ENCODE results near the gene TSPAN3.

TSPAN3 gene

DNA sequence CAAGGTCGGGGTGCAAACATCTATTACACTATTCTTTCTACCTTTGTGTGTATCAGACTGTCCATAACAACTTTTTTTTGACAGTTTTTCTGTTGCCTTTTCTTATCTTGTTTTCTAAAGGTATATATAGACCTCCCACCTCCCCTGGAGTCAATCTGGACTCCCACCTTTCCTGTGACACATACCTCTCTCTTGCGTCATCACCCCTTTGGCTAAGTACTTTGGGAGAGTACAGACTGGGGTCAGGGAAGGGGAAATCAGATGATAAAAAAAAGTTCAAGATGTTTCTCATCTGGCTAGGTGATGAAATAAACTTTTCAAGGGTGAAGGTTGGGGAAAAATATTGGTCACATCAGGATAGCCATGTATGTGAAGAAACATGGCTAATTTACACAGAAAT, 17.2 kb downstream of the TSPAN3 start:
- DNase-seq (ENCODE audit: low read depth): no peak

DNA sequence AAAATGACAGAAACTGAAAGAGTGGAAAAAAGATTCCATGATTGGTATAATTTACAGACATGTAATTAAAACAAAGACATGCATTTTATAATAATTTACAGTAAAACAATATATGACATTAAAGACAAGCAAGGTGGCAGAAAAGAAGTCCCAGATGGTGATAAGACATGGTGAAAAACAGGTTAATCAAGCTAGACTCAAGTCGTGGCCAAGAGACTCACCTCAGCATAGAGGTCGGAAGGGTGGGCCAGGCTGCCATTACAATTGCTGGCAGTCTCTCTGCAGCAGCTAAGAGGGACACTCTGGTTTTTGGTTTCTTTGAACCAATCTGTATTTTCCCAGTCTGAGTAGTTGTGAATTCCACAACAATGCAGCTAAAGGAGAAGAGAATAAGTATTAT, 18.4 kb downstream of the TSPAN3 start:
- DNase-seq (ENCODE audit: low read depth): no peak

DNA sequence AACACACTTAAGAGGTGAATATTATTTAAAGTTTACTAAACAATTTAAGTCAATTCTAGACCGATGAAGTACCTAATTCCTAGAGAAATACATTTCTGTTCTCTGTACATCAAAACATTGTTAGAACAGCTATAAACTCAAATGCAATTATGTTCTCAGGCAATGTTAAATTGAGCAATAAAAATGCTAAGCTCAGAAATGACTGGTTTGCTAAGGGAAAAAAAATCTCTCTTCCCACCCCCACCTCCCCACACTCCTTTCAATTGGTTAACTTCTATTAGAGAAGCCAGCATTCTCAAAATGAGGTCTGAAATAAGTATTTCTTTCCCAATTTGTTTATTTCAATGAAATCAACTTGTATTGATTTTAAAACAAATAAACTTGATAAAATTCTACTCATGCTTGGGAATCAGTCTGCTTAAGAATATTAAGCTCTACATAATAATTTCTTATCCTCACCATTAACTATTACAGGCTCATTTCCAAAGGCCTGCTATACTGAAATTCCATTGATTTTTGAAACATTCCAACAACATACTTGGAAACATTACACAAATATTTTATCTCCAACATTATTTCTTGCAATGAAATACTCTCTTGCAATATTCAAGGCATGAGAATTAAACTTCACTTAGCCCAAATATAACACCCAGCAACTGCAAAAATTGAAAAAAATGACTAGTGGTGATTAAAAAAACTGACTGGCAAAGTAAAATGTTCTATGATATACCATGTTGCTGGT, 22.6 kb downstream of the TSPAN3 start:
- no peak for DNase-seq (ENCODE audit: low read depth)

DNA sequence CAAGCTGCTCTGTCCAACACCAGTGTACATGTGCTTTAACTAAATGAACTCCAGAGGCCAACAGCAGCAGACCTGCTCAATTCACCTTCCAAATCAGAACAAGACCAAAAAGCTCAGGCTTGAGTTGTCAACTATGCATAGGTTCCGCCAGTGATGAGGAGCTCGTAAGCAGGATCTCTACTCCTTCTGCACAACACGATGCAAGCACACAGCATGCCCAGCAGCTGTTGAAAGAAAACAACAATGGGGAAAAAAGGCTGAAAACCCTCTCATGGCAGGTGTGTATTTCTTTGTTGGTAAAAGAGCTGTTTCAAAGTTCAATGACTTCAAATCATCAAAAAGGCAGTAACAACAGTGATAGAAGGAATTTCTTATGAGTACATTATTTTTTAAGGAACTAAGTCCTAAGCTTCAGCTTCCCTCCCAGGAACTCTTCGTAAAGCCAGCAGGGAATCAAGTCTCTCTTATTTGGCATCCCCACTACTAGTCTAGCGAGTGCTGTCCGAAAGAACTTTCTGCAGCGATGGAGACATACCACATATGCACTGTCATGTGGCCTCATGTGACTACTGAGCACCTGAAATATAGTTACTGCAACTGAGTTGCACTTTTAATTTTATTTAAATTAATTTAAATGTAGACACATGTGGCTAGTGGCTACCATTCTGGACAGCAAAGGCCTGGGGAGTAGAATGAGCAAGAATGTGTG, 24.1 kb downstream of the TSPAN3 start:
- DNase-seq (ENCODE audit: low read depth): no peak

DNA sequence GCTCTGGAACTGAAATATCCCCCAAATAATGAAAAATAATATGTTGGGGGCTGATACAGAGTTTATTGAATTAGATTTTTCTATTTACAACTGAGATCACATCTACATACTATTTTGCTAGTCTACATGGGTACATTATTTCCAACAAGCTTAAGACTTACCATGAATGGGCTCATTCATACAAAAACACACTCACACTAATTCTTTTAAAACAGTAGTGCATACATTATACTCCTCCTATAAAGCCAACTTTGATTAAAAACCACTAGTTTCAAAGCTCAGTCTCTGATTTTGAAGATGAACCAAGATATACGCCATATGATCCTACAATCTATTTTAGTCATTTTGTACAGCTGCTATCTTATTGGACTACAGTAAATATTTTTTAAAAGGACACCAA, 24.9 kb downstream of the TSPAN3 start:
- DNase-seq (ENCODE audit: low read depth): no peak

DNA sequence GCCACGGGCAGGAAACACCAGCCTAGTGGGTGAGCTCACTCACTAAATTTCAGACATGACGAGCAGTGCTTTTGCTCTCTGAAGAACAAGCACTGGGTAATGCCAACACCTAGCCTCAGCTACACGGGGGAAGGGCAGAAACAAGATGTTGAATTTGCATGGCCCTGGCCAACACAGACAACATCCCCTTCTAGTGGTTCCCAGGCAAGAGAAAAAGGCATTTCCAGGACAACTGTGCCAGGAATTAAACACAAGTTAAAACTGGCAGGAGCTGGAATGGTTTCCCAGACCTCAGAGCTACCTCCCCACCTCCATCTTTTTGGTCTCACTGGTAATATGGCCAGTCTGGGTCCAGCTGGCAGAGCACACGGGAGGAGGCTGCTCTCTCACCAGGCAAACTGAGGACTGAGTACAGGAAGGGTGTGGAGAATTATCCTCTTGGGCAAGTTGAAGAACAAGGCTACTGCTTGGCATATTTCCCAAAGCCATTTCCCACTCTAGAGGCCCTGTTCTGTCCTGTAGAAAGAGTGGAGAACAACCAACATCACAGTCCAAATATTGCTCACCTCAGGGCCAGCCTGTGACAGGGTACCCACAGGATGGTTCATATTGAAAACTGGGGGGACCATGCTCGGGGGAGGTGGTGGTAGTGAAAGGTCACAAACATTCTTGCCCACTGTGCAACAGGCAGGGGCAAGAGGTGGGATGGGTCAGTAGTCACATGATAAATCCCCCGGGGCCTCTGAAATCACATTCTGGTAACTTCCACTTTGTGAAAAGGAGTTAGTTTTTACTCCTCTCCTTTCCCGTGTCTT, 26.5 kb downstream of the TSPAN3 start:
- no peak for DNase-seq (ENCODE audit: low read depth)

DNA sequence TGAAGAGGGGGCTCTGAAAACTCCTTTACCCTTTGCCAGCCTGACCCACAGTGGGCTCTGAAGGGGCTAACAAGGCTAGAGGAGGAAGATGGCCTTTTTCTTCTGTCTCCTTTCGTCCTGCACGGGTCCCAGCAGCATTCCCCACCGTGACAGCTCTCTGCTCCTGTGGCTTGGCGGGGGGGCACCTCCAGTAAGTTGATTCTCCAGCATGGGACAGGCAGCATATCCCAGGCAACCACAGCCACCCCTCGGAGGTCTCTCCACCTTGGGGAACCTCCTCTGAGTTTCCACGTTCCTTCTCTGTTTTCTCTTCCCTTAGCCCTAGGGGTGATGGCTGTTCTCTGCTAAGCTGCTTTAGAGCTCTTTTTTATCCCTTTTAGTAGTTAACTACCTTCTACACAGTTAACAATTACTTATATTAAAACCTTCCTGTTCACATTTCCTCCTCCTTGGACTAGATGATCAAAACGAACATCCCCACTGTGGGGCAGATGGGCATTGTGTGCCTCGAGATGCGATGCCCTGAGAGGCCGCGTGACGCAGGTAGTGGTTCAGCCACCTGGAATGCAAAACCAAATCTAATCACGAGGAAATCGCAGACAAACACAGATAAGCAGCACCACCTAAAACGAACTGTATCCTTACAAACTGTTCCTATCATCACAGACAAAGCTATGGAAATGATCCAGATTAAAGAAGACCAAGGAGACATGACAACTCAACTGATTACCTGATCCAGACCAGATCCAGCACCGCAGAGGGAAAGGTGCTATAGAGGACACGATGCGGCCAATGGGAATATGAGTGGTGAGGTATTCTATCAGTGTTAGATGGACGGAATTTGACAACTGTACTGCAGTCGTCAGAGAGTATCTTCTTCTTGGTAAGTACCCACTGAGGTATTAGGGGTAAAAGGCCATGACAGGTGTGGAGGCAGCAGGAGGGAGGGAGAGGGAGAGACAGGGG, 27.7 kb downstream of the TSPAN3 start:
- no peak for DNase-seq (ENCODE audit: low read depth)

DNA sequence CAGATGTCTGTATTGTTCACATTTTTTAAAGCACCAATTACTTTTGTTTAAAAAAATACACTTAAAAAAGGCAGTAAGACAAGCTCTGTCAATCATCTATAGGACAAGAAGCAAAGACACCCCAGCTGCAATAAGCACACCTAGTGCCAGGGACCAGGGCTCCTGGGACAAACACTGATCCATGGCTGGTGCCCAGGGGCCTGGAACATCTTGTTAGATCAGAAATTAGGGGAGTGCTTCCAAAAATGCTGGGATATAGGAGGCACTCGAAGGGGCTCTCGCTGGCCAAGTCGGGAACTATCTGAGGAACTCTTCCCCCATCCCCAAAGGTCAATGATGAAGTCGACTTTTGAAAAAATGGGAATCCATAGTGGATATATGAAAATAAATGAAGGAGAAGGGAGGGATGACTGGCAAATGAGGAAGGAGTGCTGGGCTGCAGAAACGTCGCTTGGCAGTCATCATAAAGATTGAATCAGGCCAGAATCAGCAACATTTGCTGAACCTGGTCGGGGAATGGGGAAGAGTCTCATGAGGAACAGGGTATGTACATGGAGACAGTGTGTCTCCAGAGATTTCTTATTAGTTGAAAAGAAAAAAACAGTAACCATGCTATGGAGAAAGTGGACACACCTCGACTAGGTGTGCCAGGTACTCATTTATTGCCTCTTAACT, 28.5 kb downstream of the TSPAN3 start:
- DNase-seq (ENCODE audit: low read depth): no peak

DNA sequence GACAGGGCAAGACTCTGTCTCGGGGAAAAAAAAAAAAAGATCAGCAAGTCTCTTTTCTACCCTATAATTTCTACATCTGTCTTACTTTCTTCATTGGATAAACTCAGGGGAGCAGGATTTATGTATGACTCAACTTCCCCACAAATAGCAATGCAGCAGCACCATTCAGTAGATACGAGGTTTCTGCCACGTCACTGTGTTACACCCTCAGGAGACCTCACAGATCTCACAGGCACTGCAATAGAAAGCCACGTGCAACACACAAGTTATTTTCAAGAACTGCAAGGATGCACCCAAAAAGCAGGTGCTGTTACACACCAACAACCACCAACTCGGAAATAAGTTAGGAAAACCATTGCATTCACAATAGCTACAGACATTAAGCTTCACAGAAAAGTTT, 30.2 kb downstream of the TSPAN3 start:
- no peak for DNase-seq (ENCODE audit: low read depth)

DNA sequence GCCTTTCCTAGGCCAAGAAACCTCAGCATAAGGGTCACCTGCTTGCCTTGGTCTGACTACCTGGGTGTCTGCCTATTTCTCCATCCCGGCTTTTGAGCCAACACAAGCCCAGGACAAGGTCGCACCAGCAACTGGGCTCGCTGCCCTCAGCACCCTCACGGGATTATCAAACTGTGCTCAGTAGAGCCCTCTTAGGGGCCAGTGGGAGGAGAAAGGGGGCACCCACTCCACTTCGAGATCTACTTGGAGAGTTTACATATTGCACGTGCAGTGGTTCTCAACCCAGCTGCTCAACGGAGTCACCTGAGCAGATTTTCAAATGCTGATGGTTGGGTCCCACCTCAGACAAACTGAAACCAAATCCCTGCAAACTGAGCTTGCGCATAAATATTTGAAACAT, 31.1 kb downstream of the TSPAN3 start:
- no peak for DNase-seq (ENCODE audit: low read depth)

DNA sequence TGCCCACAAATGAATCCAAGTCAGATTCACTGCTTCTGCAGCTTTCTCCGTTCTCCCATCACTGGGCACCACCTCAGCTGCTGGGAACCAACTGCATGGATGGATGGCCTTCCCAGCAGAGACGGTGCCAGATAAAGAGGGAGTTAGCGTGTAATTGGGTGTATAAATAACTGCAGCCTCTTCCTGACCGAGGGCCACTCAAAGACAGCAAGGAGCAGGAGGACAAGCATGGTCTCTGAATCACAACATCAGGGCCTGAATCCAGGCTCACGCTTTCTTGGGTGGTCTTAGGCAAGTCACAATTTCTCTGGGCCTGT, 31.7 kb downstream of the TSPAN3 start:
- no peak for DNase-seq (ENCODE audit: low read depth)

DNA sequence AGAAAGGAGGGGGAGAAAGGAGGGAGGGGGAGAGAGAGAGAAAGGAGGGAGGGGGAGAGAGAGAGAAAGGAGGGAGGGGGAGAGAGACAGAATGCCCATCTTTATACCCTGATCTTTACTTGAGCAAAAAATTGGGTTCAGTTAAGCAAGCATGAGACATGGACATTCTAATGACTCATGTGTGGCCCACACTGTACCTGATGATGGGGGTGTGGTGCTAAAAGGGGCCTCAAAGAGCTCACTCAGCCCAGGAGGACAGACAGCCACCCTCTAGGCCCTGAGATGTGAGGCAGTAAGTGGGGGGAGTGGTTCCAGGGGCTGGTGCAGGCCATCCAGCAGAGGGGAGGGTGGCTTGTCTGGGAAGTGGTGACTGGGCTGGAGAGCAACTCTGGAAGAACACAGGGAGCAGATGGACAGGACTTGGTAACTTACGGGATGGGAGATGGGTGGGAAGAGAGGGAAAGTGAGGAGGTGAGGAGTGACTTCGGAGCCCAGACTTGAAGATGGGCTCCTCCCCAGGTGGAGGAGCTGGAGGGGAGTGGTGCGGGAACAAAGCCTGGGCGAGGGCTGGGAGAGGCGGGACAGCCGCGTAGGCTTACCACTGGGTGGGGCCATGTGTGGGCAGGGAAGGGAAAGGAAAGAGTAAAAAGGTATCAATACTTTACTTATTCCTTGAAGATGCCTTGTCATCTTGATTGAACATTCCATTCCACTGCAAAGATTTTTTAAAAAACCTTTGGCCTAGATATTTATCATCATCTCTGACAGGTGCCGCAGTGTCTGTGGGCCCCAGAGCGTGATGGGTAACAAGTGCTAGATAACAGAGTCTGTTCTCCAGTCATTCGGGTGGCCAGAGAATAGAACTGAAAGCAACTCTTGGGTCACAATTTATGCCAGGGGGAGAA, 32.3 kb downstream of the TSPAN3 start:
- no peak for DNase-seq (ENCODE audit: low read depth)

DNA sequence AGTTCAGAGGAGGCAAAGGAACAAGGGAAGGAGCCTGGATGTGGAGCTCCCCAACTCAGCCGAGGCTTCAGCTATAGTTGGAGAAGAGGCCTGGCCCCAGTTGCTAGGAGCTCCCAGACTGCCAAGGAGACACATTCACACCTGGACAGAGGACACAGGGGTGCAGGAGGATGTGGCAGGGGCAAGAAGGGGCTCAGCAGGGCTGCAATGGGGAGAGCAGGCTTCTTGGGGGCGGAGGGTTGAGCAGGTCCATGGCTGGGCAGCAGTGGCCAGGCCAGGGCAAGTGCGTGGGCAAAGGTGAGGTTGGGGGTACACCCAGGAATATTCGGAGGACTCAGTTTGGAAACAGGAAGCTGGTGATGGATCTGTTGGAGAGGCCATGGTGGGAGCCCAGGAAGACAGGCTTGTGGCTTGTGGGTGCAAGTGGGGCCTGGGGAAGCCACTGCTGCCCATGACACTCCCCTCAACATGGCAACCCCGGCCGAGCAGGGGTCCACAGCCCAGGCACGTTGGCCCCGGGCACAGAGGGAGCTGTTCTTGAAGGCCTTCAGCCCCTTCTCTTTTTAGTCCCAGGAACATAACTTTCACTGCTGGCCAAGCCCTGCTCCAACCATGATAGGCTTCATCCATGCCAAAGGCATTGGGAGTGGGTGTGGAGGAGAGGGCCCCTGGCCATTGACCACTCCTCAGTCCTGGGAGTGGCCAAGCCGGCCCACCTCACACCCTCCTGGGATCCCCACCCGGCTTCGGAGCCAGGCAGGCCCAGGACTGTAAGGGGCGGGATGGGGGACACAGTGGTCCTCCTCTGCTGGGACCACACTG, 33.3 kb downstream of the TSPAN3 start:
- no peak for DNase-seq (ENCODE audit: low read depth)

DNA sequence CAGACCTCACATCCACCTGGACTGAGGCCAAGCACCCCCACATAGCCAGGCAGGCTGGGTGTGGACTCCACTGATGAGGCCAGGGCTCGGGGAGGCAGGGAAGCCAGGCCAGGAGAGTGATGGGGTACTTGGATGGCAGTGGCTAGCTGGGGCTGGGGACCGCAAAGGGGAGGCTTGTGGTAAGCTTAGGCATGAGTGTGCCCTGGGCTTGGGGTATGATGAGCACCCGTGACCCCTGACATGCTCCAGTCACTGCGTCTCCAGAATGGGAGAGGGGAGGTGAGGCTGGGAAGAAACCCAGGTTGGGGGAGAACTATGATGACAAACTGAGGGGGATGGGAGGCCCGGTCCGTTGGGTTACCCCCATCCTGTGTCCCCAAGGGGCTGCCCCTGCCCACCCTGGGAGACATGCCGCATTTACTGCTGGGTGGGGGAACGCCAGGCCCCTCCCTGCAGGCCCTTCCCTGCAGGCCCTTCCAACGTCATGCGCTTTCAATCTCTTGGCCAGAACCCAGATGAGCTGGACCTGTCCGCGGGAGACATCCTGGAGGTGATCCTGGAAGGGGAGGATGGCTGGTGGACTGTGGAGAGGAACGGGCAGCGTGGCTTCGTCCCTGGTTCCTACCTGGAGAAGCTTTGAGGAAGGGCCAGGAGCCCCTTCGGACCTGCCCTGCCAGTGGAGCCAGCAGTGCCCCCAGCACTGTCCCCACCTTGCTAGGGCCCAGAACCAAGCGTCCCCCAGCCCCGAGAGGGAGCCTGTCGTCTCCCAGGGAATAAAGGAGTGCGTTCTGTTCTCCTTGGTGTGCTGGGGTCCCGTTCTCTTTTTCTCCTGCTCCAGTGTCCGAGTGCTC, 34.1 kb downstream of the TSPAN3 start:
- DNase-seq (ENCODE audit: low read depth): no peak

DNA sequence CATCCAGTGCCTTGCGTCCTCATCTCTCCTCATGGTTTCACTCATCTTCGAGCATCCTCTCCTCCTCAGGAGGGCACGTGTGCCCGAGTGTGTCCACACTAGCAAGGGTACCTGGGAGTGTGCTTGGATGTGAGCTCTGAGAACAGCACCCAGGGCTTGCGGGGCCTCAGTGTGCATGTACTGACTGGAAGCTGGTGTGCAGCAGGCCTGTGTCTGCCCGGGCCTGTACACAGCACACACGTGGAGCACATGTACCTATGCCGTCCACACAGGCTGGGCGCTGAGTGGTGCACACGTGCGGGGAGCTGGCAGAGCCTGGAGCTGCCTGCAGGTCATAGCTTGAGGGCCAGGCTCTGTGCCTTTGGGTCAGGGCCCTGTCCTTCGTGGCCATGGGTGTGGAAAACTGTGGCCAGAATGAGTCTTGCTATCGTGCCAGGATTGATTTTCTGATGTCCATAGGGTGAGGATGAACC, 34.9 kb downstream of the TSPAN3 start:
- no peak for DNase-seq (ENCODE audit: low read depth)

DNA sequence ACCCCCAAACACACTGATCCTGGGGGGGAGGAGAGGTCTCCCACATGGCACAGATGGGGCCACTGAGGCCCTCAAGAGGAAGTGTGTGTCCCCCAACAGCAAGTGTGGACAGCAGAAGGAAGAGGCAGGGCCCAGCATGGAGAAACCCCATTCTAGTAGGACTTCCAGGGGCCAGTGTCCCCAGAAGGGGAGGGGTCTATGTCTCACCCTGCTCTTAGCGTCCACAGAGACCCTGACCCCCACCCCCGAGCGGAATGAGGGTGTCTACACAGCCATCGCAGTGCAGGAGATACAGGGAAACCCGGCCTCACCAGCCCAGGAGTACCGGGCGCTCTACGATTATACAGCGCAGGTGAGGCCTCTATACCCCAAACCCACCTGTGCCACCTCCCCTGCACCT, 35.3 kb downstream of the TSPAN3 start:
- no peak for DNase-seq (ENCODE audit: low read depth)

DNA sequence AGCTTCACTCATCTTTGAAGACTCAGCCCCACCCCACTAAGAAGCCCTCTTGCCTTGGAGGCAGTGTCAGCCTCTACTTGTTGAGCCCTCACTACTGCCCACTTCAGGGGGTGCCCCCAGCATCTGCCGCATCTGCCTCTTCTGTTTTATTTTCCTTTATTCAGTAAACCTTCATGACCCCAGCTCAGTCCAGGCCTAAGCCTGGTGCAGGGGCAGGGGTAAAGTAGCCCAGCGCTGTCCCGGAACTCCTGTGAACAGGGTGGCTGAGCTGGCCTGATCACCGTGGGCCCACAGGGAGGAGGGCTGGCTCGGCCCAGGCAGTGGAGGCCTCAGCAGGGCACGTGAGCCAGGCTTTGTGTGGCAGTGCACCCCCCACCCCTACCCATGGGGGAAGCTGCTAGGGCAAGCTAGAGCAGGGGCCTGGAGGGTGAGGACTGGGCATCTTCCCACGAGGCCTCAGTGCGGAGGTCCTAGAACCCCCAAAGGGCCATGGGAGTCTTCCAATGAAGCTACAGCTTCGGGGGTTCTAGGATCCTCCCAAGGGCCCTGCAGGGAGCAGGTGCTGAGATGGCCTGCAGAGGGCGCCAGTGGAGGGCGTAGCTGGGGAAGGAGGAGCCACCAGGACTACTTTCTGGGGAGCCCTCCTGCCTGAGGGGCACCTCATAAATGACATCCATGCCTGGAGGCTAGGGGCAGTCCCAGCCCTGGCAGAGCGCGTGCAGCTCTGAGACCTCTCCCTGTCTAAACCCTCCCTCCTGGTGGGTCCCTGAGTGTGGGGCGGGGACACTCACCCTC, 36.0 kb downstream of the TSPAN3 start:
- peak; percentile 45 for DNase-seq (ENCODE audit: low read depth)
